ENCODE results near the gene NLGN1.

The NLGN1 gene

GRCh38 chr3:173770011-173770410, 372.5 kb downstream of the NLGN1 start:
- Histone ChIP-seq H4K20me1 (ENCODE audit: insufficient read depth, low read length) (no peaks in the 10 kb centered on the region), H3K27me3 (ENCODE audit: insufficient read depth, low read length) (no peaks in the 10 kb centered on the region), H3K9me3 (ENCODE audit: low read length) (no peaks in the 10 kb centered on the region), H3K27ac (ENCODE audit: low read depth, low read length, poor library complexity, severe bottlenecking) (no peak overlapping the region), H3F3A (ENCODE audit: insufficient read depth, low read length) (no peaks in the 10 kb centered on the region), H3K79me2 (ENCODE audit: insufficient read depth, low read length) (no peaks in the 10 kb centered on the region), H3K9me2 (ENCODE audit: low read depth, low read length) (no peaks in the 10 kb centered on the region; the same call in 1 of the 2 replicates), H3K4me3 (ENCODE audit: low read depth, low read length, poor library complexity, severe bottlenecking) (no peak overlapping the region), H3K4me2 (ENCODE audit: low read length) (no peak overlapping the region), H3K36me3 (ENCODE audit: insufficient read depth, low read length) (no peaks in the 10 kb centered on the region), H2AFZ (ENCODE audit: low read length) (no peak overlapping the region), H3K9ac (ENCODE audit: low read length) (no peak overlapping the region), H3K4me1 (ENCODE audit: insufficient read depth, low read length, severe bottlenecking) (no peaks in the 10 kb centered on the region)
- no peak for TF ChIP-seq EZH2 (IDR thresholded peaks at IDR 0.05; ENCODE audit: borderline replicate concordance, low read length)
- TF ChIP-seq, protein P1, sequence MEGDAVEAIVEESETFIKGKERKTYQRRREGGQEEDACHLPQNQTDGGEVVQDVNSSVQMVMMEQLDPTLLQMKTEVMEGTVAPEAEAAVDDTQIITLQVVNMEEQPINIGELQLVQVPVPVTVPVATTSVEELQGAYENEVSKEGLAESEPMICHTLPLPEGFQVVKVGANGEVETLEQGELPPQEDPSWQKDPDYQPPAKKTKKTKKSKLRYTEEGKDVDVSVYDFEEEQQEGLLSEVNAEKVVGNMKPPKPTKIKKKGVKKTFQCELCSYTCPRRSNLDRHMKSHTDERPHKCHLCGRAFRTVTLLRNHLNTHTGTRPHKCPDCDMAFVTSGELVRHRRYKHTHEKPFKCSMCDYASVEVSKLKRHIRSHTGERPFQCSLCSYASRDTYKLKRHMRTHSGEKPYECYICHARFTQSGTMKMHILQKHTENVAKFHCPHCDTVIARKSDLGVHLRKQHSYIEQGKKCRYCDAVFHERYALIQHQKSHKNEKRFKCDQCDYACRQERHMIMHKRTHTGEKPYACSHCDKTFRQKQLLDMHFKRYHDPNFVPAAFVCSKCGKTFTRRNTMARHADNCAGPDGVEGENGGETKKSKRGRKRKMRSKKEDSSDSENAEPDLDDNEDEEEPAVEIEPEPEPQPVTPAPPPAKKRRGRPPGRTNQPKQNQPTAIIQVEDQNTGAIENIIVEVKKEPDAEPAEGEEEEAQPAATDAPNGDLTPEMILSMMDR (IDR thresholded peaks at IDR 0.05; ENCODE audit: low read length): no peak

DNA sequence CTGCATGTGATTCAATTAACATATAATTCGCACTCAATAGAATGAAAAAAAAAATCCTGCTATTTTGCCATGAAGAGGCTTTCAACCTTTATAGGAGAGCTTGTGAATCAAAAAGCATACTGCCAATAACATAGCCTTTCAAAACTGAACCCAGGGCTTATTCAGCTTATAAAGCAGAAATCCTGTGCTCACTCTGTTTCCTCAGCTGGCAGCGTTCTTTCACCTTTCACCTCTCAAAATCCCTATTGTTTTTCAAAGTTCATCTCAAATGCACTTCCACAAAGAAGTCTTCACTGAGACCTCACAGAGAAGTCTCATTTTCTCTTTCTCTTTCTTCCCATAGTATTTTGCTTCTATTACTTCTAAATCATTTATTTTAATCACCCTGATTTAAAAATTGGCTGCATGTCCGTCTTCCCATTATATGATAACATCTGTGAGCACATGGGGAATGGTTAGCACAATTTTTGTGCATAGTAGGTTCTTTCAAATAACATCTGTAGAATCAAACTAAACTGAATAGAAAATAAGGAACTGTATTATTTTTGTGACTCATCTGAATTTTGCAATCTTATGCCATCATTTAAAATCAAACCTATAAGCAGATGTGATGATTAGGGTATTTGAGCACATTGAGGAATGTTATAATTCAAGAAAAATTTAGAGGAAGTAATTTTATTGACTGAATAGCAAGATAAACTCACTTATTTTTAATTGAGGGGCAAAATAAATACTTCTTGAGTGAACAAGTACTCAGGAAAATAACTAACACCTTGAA, 373.4 kb downstream of the NLGN1 start:
- H3K9me3 ChIP-seq (ENCODE audit: low read length): no peaks in the 10 kb centered on the region
- H3K36me3 ChIP-seq (ENCODE audit: insufficient read depth, low read length): no peaks in the 10 kb centered on the region
- no peak overlapping the region for H3K4me2 ChIP-seq (ENCODE audit: low read length)
- no peaks in the 10 kb centered on the region for H3K27me3 ChIP-seq (ENCODE audit: insufficient read depth, low read length)
- no peak for TF ChIP-seq EZH2 (IDR thresholded peaks at IDR 0.05; ENCODE audit: borderline replicate concordance, low read length)
- TF ChIP-seq, protein P1 (IDR thresholded peaks at IDR 0.05; ENCODE audit: low read length): no peak
- no peak overlapping the region for H3K4me3 ChIP-seq (ENCODE audit: low read depth, low read length, poor library complexity, severe bottlenecking)
- no peak overlapping the region for H2AFZ ChIP-seq (ENCODE audit: low read length)
- H3K9ac ChIP-seq (ENCODE audit: low read length): no peak overlapping the region
- H3K27ac ChIP-seq (ENCODE audit: low read depth, low read length, poor library complexity, severe bottlenecking): no peak overlapping the region
- H3F3A ChIP-seq (ENCODE audit: insufficient read depth, low read length): no peaks in the 10 kb centered on the region
- no peaks in the 10 kb centered on the region; the same call in 1 of the 2 replicates for H3K9me2 ChIP-seq (ENCODE audit: low read depth, low read length)
- no peaks in the 10 kb centered on the region for H3K79me2 ChIP-seq (ENCODE audit: insufficient read depth, low read length)
- no peaks in the 10 kb centered on the region for H3K4me1 ChIP-seq (ENCODE audit: insufficient read depth, low read length, severe bottlenecking)
- H4K20me1 ChIP-seq (ENCODE audit: insufficient read depth, low read length): no peaks in the 10 kb centered on the region

GRCh38 chr3:173773800-173774199, 376.3 kb downstream of the NLGN1 start:
- Histone ChIP-seq H2AFZ (ENCODE audit: low read length) (no peak overlapping the region), H3F3A (ENCODE audit: insufficient read depth, low read length) (no peaks in the 10 kb centered on the region), H3K4me3 (ENCODE audit: low read depth, low read length, poor library complexity, severe bottlenecking) (no peak overlapping the region), H4K20me1 (ENCODE audit: insufficient read depth, low read length) (no peaks in the 10 kb centered on the region), H3K27ac (ENCODE audit: low read depth, low read length, poor library complexity, severe bottlenecking) (no peak overlapping the region), H3K9me3 (ENCODE audit: low read length) (no peaks in the 10 kb centered on the region), H3K27me3 (ENCODE audit: insufficient read depth, low read length) (no peaks in the 10 kb centered on the region), H3K9ac (ENCODE audit: low read length) (no peak overlapping the region), H3K36me3 (ENCODE audit: insufficient read depth, low read length) (no peaks in the 10 kb centered on the region), H3K79me2 (ENCODE audit: insufficient read depth, low read length) (no peaks in the 10 kb centered on the region), H3K9me2 (ENCODE audit: low read depth, low read length) (no peaks in the 10 kb centered on the region), H3K4me1 (ENCODE audit: insufficient read depth, low read length, severe bottlenecking) (no peaks in the 10 kb centered on the region), H3K4me2 (ENCODE audit: low read length) (no peak overlapping the region)
- TF ChIP-seq EZH2 (IDR thresholded peaks at IDR 0.05; ENCODE audit: borderline replicate concordance, low read length): no peak
- TF ChIP-seq, protein P1 (IDR thresholded peaks at IDR 0.05; ENCODE audit: low read length): no peak

All from OCI-LY1 (cell line).